NCI-H1105 (cell line): Measurements from ENCODE around the gene CNNM4.

Experiments
- DNase-seq: peaks from one replicate; lab custom pipeline; 2025; lab: John Stamatoyannopoulos, UW

Gene CNNM4

DNA sequence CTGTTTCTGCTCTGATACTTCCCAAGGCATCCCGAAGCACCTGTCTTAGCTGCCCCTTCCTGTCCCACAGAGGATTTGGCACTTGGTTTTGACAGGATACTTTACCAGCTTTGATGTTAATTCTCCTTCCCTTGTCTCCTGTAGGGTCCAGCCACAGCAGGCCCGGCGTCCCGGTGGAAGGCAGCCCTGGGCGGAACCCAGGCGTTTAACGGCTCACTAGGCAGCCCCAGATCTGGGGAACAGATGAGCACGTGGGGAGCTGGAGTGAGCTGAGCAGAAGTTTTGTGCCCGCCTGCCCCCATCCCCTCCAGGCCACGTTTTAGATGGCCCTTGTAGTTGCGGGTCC lies 71.7 kb downstream of the CNNM4 start:
- DNase-seq, result no peak

DNA sequence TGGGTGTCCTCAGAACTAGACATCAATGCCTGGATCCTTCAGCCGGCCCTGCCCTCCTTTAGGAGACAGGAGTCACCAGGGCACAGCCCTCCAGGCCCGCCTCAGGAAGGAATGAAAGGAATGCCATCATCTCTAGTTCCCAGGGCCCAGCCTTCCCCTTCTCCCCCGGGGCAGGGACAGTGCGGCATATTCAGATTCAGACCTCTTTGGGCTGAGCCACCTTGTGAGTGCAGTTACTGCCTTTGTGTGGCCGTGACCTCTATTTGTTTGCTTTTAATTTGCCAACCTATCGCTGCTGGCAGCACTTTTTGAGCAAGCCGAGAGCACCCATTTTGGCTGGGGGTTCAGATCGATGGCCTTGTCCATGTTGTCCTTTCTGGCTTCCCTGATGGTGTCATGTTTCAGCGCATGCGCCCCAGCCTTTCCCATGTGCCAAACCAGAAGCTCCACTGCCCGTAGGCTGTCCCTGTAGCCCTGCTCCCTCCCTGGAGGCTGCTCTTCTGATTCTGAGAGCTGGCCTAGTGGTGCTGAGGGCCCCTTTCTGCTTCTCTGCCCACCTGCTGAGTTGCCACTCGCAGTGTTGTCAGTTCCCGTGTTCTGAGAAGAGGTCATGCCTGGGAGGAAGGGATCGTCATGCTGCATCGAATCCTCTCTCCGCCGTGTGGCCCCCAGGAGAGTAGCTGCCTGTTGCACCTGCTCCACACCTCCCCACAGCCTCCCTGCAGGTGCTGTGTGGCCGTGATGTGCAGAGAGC lies 72.2 kb downstream of the CNNM4 start:
- peak; percentile 90 for DNase-seq

DNA sequence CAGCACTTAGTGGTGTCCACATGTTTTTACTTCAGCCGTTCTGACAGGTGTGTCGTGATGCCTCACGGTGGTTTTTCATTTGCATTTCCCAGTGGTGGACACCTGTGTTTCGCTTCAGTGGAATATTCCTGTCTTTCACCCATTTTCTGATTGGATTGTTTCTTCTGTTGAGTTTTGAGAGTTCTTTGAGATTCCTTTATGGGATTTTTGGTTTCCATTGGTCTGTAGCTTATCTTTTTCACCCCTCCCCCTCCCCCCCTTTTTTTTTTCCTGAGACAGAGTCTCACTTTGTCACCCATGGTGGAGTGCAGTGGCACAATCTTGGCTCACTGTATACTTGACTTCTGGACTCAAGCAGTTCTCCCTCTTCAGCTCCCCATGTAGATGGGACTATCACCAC lies 75.1 kb downstream of the CNNM4 start:
- no peak for DNase-seq

DNA sequence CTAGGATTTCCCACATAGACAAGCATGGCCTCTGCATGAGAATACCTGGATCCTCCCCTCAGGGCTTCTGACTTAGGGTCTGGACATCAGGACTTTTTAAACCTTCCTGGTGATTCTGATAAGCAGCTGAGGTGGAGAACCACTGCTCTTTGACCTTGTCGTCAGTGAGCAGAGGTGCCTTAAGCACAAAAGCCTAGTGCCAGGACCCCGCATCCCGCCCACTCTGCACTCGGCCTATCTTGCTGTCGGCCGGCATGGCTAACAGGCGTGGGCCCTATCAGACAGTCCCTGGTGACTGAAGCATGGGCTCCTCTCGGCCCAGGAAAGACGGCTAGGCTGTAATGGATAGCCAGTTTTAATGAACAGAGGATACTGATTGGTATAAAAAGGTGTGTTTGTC lies 76.9 kb downstream of the CNNM4 start:
- no peak for DNase-seq

DNA sequence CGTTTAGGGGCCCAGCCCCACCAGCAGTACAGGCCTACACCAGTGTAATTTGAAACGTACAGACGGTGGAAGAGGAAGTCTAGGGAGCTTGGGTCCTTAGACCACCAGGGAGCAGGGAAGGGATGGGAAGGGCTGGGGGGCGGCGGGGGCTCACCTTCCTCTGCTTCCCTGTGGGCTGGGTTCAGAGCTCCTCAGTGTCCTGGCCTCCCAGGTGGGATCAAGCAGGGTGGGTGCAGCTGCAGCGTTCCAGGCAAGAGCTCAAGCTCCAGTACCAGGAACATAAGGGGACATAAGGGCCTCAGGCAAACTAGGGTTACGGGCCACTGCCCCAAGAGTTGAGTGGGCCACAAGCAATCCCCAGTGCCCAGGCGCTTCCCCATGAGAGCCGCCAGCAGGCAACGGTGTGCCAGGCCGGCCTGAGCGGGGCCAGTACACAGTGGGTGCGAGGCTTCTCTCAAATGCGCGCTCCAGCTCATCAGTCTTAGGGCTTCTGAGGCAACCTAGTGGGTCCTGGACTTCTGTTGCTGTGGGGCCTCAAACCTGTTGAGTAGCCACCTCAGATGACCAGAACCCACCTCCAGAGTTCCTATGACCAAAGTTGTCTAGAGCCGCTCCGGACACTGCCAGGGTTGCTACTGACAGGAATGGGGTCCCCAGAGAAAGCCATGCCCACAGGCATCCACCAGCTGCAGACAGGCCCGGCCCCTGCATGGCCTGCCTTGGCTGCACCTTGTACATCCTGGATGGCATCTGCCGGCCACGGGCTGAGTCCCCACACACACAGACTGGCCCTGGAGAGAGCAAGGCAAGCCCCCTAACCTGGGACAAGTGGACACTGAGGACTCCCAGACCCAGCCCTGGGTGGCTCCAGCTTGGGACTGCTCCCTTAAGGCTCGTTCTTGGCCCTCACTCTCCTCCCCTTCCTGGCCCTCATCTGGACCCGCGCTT lies 77.9 kb downstream of the CNNM4 start:
- no peak for DNase-seq

DNA sequence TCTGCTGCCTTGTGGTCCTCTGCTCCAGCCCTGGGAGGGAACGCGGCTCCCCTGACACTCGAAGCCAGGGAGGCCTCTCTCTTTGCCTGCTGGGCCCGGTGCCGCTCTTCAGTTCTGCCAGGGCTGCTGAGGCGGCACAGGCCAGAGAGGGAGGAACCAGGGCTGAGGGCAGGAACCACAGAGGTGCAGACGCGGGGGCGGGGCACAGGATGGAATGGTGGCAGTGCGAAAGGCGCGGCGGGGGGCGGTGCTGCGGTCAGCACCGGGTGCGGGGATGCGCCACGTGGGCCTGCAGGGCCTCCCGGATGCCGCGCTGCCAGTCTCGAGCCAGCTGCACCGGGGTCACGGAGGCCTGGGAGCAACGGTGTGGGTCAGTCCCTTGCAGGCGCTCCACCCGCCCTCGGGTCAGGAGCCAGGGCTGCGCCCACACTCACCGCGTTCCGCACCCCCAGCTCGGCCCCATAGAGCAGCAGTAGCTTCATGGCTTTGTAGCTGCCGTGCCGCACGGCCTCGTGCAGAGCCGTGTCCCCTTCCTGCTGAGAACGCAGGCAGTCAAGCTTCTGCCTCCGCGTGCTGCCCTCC lies 78.7 kb downstream of the CNNM4 start:
- no peak for DNase-seq

DNA sequence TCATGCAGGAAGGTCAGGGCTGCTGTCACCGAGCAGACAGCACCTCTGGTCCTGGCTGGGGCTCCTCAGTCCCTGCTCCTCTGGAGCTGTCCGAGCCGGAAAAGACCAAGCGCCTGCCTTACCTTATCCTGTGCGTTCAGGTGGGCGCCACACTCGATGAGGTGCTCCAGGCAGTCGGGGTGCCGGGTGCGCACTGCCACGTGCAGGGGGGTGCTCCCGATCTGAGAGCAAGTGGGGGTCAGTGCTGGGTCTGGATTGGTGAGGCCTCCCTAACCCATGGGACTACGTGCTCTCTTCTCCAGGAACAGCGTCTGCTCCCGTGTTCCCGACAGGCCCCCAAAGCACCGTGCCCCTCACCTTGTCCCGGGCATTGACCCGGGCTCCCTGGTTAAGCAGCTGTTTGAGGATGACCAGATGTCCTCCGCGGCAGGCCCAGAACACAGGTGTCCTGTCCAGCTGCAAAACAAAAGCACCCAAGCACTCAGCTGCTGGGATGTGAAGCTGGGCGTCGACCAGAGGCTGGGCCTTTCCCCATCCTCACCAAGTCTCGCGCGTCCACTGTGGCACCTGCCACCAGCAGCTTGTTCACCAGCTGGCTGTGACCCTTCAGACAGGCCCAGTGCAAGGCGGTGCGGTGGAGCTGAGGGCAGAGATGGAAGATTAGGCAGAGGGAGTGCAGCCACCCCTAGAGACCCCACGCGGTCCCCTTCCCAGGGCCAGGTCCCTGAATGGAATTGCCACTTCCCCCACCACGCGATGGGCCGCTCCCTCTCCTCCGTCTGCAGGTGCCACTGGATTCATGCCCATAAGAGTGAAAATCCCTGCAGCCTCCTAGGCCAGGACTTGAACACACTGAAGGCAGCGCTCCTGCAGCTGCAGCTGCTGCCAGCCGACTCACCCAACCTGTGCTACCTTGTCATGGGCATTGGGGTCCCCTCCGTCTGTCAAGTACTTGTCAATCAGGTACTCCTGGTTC lies 79.5 kb downstream of the CNNM4 start:
- DNase-seq, result no peak

DNA sequence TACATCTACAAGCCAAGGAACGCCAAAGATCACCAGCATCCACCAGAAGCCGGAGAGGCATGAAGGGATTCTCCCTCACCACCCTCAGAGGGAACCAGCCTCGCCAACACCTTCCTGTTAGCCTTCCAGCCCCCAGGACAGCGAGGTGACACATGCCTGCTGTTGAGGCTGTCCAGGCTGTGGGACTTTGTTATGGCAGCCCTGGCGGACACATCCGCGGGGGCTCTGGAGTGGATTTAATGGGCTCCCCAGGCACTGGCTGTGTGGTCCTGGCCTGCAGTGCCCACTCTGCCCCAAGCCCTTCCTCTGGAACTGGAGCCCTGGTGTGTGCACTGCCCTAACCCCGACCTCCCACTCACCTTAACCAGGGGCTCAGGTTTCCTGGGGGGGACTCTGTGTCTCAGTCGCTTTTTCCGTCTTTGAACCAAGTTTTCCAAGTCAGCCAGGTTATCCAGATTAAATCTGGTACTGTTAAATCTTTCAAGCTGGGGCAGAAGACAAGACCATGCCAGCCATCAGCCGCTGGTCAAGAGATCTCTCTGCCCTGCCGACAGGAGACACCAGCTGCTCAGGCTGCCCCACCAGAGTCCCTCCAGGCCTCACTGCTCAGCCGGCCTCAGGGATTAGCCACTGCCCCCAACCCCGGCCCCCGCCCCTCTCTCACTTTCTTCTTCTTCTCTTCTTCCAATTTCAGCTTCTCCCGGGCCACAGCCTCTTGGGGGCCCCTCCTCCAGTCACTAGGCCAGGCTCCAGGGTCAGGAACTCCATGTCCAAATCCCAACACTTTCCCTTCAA lies 81.2 kb downstream of the CNNM4 start:
- DNase-seq, result no peak

DNA sequence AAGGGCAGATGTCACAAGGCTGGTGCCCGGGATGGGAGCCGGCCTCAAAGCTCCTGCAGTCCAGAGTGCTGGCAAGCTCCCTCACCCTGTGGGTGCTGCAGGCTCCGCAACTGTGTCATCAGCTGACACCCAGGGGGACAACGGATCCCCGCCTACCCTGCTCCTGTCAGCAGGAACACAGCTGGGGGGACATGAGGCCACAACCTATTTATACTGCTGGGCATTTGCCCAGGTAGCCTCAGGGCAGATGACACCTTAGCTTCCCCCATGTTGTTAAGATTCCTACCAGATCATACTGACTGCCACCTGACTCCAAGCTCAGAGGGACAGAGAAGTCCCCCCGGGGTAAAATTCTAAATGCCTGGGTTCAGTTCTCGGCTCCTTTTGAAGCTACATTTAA lies 81.9 kb downstream of the CNNM4 start:
- no peak for DNase-seq

DNA sequence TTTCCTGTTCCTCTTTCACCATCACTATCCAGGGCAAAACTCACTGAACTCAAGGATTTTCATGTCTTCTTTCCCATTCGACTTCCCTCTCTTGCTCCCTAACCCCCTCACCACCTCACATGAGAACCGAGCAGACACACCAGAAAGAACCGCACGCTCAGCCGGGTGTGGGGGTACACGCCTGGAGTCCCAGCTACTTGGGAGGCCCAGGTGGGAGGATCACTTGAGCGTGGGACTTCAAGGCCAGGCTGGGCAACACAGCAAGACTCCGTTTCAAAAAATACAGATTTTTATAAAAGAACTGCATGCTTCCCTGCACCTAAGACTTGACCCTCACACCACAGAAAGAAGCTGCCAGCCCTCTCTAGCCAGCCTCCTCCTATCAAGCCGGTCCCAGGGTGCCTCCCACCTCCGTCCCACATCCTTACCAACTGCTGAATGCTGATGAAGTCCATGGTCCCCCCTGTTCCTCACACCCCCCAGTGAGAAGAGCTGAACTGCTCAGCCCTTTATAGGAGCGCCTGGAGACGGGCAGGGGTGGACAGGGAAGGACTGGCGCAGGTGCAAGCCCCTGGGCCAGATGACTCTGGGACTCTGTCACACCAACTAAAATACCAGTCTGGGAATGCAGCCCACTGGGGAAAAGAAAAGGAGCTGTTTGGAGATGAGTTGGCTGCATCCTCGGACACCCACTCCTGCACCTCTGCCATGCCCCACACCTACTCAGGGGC lies 83.0 kb downstream of the CNNM4 start, which contains the start of gene ANKRD23:
TSS of gene ANKRD23 (minus strand) at position 484 of the 731 bp plus-strand sequence. CDS start at position 455, 29 bp downstream.
- no peak for DNase-seq

DNA sequence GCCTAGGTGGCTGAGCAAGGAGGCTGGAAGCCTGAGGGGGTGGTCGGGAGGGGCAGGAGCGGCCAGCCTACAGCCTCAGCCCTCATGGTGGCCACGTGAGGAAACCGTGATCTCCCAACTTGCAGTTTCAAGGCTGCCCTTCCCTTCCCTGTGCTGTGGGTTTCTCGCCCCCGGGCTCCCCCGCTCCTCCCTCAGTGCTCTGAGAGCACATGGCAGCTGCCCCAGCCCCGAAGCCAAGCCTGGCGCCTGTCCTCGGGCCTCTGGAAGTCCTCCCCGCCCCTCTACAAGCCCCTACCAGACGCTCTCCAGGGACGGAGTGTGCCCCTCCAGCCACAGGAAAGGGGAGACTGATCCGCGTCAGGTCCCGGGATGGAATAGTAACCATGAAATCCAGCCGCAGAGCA lies 83.7 kb downstream of the CNNM4 start:
- DNase-seq, result no peak

DNA sequence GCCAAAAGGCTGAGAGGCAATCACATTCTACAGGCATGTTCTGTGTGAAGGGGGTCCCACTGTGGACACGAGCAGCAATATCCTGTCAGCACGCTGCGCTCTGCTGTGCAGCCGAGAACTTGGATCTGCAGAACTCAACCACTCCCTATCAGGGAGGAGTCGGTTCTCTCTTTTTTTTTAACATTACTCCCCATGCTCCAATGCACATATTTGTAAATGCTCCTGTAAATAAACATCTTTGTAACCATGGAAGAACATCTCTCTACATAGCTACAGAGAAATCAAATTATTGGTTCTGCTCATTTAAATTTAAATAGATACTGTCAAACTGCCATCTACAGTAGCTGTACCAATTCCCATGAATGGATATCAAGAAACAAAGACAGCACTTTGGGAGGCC lies 86.1 kb downstream of the CNNM4 start:
- no peak for DNase-seq

DNA sequence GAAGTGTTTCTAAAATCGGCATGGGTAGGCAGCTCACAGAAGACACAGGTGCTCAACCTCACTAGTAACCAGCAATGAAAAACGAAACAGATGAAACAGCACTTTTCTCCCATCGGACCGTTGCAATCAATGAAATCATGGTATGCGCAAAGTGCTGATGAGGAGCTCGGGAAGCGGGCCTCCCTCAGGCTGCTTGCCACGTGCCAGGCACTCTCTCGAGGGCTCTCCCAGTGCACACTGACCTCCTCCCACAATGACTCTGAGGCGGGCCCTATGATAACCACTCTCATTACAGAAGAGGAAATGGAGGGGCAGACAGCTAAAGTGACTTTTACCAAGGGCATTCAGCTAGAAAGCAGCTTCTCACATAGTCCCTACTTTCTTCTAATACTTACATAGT lies 86.9 kb downstream of the CNNM4 start:
- DNase-seq, result no peak

DNA sequence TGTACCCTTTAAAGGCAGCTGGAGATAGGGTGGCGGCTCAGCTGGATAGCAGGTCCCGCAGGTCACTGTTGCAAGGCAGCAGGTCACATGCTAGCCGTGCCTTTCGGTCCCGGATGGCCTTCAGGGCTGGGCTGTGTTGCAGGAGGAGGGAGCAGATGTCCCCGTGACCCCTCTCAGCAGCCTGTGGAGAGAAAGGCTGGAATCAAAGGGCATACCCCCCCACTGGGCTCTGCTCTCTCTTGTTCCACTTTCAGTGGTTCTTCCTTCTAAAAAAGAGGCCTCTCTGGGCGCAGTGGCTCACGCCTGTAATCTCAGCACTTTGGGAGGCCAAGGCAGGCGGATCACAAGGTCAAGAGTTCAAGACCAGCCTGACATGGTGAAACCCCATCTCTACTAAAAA lies 87.6 kb downstream of the CNNM4 start:
- DNase-seq, result no peak

DNA sequence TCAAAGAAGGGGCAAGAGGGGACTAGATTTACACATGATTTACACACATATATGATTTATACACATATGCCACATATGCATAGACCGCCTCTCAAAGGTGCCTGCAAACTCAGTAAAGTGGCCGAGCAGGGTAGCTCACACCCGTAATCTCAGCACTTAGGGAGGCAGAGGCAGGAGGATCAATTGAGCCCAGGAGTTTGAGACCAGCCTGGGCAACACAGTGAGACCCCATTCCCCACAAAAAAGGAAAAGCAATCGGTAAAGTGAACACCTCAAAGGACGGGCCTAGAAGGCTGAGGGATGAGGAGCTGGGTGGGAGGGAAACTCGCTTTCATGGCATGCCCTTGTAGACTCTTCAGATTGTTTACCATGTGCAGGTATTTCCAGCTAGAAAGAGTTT lies 92.0 kb downstream of the CNNM4 start:
- DNase-seq, result no peak

DNA sequence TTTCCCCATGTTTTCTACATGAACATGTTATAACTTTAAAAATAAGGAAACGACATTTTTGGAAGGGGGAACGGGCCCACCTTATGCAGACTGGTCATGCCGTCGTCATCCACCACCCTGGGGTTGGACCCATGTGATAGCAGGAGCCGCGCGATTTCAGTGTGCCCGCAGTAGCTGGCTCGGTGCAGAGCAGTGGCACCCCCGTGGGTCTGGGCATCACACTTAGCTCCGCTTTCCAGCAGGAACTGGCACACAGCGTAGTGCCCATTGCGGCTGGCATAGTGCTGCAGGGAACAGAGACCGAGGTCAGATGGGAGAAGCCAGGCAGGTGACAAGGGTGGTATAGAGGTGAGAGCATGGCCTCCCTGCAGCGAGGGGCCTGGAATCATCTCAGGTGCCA lies 92.6 kb downstream of the CNNM4 start:
- no peak for DNase-seq

DNA sequence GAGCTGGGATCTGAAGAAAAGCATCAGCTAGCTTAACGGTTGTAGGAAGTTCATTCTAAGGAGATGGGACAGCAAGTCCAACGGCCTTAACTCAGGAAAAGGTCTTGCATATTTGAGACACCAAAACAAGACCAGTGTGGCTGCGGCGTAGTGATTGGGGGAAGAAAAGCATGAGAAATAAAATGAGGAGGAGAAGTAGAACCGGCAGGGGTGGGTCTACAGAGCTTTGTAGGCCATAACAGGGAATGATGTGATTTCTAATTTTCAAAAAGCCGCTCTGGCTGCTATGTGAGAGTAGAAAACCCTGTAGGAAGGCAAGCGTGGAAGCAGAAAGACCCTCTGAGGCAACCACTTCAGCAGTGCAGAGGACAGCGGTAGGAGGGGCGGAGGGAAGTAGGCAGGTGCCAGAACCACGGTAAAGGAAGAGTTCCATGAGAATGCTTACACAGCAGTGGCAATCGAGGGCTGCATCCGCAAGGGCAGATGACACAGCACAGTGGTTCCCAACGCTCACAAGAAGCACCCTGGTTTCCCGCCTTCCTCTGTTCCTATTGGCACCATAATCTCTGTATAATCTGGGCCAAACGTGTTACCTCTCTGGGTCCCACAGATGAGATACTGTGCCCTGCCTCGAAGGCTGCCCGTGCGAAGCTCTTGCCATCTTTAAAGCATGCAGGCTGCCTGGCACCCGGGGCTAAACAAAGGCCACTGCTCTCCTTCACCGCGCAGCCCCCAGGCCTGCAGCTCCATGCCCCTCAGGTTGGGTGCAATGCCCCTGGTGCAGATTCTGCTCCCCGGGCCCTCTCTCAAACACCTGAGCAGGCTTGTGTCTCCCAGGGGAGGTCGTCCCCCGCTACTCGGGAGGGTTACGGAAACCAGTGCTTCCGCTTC lies 96.3 kb downstream of the CNNM4 start:
- DNase-seq, result peak; percentile 24

DNA sequence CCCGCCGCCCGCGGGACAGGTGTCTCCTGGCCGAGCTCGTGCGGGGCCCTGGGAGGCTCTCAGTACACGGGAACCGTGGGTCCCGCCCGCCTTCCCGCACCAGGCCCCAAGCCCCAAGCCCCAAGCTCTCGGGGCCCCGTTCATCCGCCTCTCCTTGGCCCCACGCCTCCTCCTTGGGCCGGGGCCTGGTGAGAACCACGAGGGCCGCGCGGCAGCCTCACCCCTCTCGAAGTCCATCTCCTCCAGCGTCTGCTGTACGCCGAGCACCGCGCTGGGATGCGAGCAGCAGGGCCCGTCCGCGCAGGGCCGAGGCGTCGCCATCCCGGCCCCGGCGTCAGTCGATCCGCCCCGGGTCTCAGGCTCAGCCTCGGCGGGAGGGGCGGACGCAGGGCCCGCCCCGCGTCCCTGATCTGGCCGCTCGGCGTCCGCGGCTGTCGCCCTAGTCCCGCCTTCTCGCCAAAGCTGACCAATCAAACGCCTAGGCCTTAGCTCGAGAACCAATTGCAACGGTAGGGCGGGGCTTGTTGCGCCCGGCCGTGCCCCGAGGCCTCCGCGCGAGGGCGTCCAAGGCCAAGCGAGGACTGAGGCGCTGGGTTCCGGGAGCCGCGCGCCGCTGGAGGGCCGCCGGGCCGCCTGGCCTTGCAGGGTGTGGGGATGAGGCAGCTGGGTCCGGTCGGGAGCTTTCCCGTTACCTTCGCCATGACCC lies 97.1 kb downstream of the CNNM4 start, which contains the start of gene ANKRD39:
TSS of gene ANKRD39 (minus strand) at position 350 of the 706 bp plus-strand sequence. CDS start at position 321, 29 bp downstream.
- peak; percentile 93 for DNase-seq
